GM12872 (cell line): ENCODE data around the gene PTPRN2.

Experiments
- TF ChIP-seq, protein P1 (sequence below): IDR thresholded peaks from 3 replicates; pipeline ENCODE4 v1.5.1; 2011; ENCODE audit warnings: low read depth, mild to moderate bottlenecking, low read length, moderate library complexity; ENCODE audit not compliant: insufficient read depth

PTPRN2 gene

DNA sequence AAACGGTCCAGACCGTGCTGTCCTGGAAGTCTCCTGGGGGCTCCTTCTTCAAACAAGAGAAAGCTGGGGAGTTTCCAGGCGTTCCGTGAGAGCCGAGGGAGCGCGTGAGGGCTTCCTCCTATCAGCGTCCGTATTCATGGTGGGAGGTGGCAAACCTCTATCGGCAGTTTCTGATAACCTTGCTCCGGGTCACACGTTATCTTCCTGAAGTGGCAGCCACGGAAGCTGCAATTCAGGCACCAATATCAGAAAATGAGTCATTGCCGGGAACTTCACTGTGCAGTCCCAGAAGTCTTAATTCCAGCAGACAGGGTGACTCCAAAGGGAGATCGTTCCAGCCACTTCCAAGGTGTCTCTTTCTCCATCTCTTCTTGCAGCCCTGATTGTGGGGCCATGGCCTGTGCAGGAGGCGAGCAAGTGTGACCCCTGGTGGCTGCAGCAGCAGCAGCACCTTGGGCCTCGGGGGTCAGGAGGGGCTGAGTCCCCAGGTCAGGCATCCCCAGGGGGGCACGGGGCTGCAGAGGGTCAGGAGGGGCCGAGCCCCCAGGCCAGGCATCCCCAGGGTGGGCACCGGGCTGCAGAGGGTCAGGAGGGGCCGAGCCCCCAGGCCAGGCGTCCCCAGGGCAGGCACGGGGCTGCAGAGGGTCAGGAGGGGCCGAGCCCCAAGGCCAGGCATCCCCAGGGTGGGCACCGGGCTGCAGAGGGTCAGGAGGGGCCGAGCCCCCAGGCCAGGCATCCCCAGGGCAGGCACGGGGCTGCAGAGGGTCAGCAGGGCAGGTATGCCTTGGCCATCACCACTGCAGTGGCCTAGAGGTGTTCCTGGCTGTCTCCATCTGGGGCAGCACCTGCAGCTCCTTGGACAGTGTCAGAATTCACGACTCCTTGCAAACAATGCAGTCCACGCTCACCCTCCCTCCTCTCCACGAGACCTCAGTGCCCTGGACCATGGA is 712.1 kb downstream of the PTPRN2 start:
- TF ChIP-seq, protein P1, sequence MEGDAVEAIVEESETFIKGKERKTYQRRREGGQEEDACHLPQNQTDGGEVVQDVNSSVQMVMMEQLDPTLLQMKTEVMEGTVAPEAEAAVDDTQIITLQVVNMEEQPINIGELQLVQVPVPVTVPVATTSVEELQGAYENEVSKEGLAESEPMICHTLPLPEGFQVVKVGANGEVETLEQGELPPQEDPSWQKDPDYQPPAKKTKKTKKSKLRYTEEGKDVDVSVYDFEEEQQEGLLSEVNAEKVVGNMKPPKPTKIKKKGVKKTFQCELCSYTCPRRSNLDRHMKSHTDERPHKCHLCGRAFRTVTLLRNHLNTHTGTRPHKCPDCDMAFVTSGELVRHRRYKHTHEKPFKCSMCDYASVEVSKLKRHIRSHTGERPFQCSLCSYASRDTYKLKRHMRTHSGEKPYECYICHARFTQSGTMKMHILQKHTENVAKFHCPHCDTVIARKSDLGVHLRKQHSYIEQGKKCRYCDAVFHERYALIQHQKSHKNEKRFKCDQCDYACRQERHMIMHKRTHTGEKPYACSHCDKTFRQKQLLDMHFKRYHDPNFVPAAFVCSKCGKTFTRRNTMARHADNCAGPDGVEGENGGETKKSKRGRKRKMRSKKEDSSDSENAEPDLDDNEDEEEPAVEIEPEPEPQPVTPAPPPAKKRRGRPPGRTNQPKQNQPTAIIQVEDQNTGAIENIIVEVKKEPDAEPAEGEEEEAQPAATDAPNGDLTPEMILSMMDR = 0 out of 3 replicates have a peak, but pooled peaks have one; percentile 8

DNA sequence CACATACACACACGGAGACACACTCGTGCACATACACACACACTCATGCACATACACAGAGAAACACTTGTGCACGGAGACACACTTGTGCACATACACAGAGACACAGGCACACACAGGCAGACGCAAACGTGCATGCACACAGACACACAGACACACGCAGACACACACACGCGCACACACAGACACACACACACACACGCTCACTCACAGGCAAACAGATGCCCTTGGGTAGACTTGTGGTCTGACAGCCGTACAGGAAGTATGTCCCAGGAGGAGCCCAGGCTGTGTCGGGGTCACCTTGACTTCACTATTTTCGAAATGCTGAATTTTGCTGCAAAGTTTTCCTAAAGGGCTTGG is 712.8 kb downstream of the PTPRN2 start:
- TF ChIP-seq, protein P1 = no peak

DNA sequence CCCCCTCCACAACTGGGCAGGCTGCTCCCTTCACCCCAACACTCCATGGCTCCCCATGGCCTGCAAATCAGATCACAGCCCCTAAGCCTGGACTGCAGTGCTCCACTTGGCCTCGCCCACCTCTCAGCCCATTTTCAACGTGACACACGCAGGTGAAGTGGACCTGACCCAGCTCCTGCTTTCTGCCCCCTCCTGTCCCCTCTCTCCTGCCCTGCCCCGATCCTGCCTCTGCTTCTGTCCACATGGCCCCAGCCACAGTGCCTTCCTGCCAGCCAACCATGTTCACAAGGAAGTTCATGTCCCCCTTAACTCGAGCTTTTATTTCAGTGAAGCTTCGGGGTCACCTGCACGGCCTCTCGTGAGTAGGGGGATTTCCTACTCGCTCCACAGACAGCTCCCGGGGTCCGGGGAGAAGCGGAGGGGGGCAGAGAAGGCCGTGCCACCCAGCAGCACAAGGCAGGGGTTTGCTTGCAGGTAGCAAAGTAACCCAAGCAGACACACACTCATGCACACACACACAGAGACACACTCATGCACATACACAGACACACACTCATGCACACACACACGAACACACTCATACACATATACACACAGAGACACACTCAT is 713.3 kb downstream of the PTPRN2 start:
- TF ChIP-seq, protein P1 = no peak

DNA sequence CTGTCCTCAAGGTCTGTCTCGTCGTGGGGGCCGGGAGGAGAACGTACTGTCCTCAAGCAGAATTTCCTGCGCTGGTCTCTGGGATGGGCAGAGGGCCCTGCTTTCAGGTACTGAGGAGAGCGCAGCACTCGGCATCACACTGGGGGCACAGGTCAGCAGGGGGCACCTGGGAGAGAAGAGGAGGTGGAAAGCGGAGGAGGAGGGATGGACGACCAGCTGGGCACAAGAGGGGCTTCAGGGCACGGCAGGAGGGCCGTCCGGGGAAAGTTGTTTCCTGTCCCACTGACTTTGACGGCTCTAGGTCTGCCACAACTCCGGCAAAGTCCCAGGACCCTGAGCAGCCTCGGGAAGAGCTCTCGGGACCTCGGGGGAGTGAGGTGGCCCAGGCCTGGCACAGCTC is 714.0 kb downstream of the PTPRN2 start:
- TF ChIP-seq, protein P1 = no peak

DNA sequence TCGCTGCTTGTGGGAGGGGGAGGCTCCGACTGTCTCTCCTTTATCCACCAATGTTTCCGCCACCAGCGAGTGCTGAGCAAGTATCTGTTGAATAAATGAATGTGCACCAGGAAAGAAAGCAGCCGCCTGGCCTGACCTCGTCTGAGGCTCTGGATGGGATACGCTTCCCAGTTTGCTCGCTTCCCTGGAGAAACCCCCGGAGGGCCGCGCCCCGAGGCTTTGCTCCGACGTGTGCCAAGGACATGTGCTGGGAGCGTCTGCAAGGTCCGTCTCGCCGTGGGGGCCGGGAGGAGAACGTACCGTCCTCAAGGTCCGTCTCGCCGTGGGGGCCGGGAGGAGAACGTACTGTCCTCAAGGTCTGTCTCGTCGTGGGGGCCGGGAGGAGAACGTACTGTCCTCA is 714.4 kb downstream of the PTPRN2 start:
- TF ChIP-seq, protein P1 = no peak

DNA sequence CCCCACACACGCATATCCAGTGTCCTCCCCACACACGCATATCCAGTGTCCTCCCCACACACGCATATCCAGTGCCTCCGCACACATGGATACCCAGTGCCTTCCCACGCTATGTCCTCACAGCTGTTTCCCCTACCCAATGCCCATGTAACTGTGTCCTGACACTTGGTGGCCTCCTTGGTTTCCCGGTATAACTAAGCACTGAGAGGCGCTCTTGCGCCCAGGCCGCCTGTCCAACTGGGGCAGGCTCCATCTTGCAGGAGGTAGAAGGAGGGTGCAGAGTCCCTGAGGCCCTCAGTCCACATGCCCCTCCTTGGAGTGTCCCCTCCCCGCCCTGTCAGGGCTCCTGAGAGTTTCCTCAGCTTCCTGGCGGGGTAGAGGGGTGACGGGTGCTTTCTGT is 715.2 kb downstream of the PTPRN2 start:
- TF ChIP-seq, protein P1 = no peak

DNA sequence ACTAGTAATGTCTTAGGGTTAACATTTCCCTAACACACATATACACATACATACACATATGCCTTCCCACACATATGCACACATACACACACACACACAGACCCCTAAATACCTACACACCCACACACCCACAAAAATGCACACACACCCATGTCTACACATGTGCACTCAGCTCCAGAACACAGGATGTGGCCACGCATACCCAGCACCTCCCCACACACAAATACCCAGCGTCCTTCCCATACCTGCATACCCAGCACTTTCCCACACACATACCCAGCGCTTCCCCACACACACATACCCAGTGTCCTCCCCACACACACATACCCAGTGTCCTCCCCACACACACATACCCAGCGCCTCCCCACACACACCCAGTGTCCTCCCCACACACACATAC is 715.9 kb downstream of the PTPRN2 start:
- TF ChIP-seq, protein P1 = no peak
